ENCODE data around the gene CDC73.
A peak's percentile ranks its signal among the peaks of the same experiment; 100 is the strongest.

Gene CDC73

GRCh38 chr1:193121616-193122593 is at the start of gene CDC73:
TSS of gene CDC73 (plus strand) at chr1:193122031. CDS start at chr1:193122201, 170 bp downstream.
- DNase-seq (ENCODE audit: low read depth, low spot score): peak; percentile 89

DNA sequence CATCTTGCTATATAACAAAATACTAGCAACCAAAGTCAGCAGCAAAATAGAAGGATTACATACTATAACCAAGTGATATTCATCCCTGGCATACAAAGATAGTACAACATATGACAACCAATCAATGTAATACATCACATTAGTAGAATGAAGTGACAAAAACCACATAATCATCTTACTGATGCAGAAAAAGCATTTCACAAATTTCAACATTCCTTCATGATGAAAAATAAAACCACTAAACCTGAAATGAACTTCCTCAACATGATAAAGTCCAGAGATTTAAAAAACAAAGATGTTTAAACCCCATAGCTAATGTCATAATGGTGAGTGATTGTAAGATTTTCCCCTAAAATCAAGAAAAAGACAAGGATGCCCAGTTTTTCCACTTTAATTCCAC is 43.8 kb upstream of the CDC73 start:
- no peak for DNase-seq (ENCODE audit: low read depth, low spot score)

GRCh38 chr1:193079187-193079586 is 42.6 kb upstream of the CDC73 start:
- DNase-seq (ENCODE audit: low read depth, low spot score): no peak

GRCh38 chr1:193083365-193084088 is 38.3 kb upstream of the CDC73 start:
- DNase-seq (ENCODE audit: low read depth, low spot score): no peak

DNA sequence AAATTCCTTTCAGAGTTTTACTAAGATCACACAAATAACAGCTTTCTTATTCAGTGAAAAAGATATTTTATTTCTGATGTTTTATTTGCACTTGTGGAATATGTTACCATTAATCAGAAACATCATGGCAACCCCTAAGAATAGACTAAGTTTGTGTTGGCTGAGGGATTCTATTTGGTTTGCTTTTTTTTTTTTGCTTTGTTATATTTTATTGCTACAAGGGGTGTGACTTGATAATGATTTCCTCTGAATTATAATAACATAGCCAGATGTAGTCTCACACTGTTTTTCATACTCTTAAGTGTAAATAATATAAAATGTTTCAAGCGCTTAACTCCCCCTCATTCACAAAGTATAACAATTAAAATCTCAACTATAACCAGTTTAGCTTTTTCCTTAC is 36.6 kb upstream of the CDC73 start:
- no peak for DNase-seq (ENCODE audit: low read depth, low spot score)

DNA sequence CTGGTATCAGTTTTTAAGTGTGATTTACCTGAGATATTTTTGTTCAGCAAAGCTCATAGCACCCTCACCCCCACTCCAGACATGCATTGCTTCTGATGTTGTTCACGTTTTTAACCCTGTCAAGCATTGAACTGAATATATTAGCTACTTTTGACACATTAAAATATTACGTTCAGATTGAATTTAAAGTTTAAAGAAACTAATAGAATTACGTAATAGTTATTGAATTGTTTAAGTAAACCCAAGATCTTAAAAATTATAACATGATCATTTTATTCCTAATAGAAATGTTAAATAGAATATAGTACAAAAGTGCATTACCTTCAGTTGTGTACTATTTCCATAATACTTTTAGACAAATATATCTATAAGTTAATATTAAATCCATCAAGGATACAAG is 35.5 kb upstream of the CDC73 start:
- no peak for DNase-seq (ENCODE audit: low read depth, low spot score)

DNA sequence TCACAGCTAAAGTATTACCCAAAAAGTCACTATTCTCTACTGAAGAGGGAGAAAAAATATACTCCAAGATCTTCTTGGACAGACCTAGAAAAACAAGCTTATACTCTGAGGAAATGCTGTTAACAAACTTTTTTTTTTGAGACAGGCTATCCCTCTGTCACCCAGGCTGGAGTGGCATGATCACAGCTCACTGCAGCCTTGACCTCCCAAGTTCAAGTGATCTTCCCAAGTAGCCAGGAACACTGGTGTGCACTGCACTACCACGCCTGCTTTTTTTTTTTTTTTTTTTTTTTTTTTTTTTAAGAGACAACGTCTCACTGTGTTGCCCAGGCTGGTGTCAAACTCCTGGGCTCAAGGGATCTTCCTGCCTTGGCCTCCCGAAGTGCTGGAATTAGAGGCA is 33.9 kb upstream of the CDC73 start:
- no peak for DNase-seq (ENCODE audit: low read depth, low spot score)

DNA sequence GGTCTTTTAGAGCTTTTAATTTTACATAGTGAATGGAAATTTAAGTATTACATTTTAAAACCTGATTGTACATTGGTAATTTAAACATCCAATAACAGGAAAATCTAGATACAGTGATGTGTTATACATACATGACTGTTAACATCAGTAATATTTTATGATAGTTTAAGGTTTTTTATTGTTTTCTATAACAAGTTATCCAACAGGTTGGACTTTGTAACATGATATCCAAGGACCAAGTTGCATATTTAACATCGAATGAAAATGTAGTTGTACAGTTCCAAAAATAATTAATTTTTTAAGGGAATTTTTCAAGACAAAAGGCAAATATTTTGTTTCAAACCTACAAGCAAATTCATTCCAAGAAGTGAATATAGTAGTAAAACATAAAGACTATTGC is 31.0 kb upstream of the CDC73 start:
- DNase-seq (ENCODE audit: low read depth, low spot score): no peak

- DNase-seq (ENCODE audit: low read depth, low spot score): no peak
Observed at GRCh38 chr1:193094112-193094511, 27.7 kb upstream of the CDC73 start.

DNA sequence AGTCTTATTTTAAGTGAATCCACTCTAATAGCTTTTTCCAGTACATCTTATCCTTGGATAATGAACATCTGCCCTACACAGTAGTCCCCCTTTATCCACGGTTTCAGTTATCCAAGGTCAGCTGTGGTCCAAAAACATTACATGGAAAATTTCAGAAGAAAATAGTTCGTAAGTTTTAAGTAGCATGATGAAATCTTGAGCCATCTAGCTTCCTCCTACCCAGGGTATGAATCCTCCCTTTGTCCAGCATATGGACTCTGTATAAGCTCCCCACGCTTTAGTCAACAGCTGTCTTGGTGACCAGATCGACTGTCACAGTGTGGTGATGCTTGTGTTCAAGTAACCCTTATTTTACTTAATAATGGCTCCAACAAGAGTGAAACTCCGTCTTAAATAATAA is 19.2 kb upstream of the CDC73 start:
- DNase-seq (ENCODE audit: low read depth, low spot score): no peak

- DNase-seq (ENCODE audit: low read depth, low spot score): no peak
Observed at GRCh38 chr1:193103759-193104501, 17.9 kb upstream of the CDC73 start.

DNA sequence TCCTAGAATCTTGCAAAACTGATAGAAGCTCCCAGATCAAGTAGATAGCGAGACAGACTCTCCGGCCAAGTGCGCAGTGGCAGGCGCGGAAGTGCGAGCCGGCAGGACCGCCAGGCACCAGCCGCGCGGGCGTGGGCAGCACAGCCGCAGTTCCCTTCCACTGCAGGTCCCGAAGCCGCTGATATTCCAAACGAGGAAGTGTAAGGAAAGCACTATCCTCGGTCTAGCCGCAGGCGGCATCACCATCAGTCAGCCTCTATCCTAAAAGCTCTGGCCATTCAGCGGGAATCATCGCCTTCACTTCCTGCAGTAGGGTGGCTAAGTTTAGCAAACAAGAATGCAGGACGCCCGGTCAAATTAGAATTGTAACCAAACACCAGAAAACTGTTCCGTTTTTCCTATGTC is 17.3 kb upstream of the CDC73 start:
- DNase-seq (ENCODE audit: low read depth, low spot score): no peak

DNA sequence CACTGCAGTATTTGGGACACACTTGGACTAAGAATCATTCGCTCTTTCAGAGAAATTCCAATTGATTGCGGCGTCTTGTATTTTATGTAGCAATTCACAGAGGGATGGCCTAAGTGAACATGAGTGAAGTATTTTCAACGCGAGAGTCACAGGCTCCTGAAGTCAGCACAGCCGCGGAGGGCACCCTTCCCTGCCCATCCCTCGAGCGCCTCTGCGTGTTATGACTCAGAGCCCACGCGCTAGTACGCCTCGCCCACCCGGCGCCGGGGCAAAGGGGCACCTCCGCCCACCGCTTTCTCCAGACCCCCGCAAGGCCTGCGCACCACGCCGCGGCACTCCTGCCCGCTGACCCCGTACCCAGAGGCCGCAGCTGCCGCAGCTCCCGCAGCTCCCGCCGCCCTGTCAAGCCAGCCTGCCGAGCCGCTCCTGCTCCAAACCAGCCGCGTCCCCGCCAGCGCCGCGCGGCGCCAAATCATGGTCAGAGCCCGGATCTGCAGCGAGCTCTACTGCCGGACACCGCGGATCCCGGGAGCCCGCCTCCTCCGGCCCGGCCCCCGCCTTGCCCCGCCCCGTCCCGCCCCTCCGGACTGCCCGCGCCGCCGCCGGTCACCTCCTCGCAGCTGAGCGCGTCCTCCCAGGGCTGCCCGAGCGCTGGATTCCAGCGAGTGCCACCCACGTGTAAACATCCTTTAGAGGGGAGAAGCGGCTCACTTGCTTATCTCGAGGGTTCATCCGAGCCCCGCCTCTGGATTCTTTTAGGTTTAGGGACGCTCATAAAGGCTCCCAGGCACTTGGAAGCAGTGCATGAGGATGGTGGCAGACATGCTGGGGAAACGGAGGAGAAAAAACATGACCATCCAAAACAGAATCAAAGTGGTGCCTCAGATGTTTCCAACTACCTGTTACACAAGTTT is 16.7 kb upstream of the CDC73 start, which contains the start of gene GLRX2:
Gene GLRX2, minus strand, starts transcription at position 508 of the 914 bp plus-strand sequence. Its CDS starts 32 bp downstream, at position 476.
- DNase-seq (ENCODE audit: low read depth, low spot score): peak; percentile 50

DNA sequence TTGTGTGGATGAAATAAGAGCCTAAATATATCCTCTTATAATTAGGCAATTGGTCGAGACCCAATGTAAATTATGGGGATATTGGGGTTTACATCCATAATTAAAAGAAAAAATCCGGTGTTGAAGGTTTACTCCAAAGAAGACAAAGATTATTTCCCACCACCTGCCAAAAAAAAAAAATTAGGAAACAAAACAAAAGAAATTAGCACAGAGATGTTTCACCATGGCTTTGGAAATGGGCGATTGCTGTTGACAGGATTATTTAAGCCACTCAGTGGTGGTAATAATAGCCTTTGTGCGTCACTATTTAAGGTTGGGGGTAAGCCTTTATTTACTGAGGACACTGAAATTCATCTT is 16.0 kb upstream of the CDC73 start:
- no peak for DNase-seq (ENCODE audit: low read depth, low spot score)

DNA sequence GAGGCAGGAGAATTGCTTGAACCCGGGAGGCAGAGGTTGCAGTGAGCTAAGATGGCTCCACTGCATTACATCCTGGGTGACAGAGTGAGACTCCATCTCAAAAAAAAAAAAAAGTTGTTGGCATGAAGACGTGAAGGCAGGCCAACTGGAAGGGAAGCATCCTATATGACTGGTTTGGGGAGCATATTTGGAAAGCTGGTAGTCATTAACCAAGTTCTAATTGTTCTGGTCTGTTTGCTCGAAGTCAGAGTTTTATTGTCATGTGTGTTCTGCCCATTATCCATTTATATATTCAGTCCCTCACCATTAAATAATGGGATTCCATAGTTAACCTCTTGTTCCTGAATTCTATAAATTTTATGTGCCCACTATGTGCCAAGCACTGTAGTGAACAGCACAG is 13.4 kb upstream of the CDC73 start:
- no peak for DNase-seq (ENCODE audit: low read depth, low spot score)

DNA sequence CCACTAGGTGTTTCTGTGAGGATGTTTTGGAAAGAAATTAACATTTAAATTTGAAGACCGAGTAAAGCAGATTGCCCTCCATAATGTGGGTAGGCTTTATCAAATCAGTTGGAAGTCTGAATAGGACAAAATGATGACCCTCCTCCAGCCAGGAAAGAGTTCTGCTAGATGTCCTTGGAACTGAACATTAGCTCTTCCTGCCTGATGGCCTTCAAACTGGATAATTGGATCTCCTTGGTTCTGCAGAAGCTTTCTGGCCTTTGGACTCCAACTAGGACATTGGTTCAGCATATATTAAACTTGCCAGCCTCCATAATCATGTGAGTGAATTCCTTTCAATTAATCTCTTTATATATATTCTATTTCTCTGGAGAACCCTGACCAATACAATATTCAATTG is 12.2 kb upstream of the CDC73 start:
- no peak for DNase-seq (ENCODE audit: low read depth, low spot score)

- DNase-seq (ENCODE audit: low read depth, low spot score): no peak
Observed at GRCh38 chr1:193110246-193110645, 11.6 kb upstream of the CDC73 start.

DNA sequence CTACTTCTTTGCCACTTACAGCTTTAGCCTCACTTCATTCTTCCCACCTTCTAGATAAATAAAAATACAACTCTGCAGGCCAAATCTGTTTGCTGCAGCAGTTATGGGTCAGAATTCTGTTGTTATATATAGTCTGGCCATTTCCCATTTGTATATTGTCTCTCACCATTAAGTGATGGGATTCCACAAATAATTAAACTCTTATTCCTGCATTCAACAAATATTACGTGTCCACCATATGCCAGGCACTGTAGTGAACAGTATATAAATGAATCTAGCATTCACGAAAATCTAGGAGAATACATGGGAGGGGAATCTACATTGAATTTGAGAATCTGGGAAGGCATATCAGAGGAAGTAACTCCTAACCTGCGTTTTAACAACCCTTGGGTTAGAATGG is 11.0 kb upstream of the CDC73 start:
- DNase-seq (ENCODE audit: low read depth, low spot score): no peak

DNA sequence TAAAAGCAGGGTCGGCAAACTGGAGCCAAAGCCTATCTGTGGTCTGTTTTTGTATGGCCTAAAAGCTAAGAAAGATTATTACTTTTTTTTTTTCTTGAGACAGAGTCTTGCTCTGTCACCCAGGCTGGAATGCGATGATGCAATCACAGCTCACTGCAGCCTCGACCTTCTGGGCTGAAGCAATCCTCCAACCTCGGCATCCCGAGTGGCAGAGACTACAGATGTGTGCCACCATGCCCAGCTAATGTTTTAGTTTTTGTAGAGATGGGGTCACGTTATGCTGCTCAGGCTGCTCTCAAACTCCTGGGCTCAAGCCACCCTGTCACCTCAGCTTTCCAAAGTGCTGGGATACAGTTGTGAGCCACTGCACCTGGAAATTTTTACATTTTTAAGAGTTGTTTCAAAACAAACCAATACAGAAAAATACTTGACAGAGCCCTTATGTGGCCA is 10.2 kb upstream of the CDC73 start:
- DNase-seq (ENCODE audit: low read depth, low spot score): no peak

DNA sequence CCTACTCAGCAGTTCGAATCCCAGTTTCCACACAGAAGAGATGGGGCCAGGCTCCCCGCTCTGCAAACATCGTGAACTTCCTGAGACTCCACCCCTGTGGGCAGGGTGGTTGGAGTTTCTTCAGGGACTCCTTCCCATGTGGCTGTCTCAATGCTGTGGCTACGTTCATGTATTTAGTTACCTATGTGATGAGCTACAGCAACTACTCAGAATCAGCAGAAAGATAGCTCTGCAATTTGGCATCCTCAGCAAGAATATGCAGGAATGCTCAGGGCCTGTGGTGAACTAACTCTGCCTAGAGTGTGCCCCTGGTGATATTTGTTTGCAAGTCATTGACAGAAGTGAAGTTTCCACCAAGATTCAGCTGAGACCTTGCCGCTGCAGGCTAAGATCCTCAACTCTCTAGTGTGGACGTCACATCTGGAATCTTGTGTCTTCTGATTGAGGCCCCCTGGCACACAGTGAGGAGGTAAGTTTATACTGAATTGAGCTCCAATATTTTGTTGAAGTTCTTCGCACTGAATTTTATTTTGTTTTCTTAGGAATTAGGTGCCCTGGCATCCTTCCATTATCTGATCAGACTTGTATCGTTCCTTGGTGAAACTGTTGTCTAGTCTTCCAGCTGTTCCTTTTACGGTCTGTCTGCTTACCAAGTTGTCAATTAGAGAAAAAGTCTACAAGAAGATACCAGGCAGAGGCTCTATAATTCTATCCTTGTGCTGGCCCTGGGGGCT is 8.4 kb upstream of the CDC73 start:
- no peak for DNase-seq (ENCODE audit: low read depth, low spot score)

Measured in smooth muscle cell of the brain vasculature (primary cell).